ENCODE data around the gene ZKSCAN3.
"Not testable (repeated sequence)": the region's sequence is repeated elsewhere in the genome, so short reads cannot be mapped to it uniquely, and the experiment has no call there.

The ZKSCAN3 gene

GRCh38 chr6:28349892-28350737, at the start of gene ZKSCAN3:
TSS of gene ZKSCAN3 (plus strand) at chr6:28349947. CDS start at chr6:28359587, 9,640 bp downstream.
- peak; percentile 85 for DNase-seq (ENCODE audit: extremely low spot score)
- TF ChIP-seq, protein P1, sequence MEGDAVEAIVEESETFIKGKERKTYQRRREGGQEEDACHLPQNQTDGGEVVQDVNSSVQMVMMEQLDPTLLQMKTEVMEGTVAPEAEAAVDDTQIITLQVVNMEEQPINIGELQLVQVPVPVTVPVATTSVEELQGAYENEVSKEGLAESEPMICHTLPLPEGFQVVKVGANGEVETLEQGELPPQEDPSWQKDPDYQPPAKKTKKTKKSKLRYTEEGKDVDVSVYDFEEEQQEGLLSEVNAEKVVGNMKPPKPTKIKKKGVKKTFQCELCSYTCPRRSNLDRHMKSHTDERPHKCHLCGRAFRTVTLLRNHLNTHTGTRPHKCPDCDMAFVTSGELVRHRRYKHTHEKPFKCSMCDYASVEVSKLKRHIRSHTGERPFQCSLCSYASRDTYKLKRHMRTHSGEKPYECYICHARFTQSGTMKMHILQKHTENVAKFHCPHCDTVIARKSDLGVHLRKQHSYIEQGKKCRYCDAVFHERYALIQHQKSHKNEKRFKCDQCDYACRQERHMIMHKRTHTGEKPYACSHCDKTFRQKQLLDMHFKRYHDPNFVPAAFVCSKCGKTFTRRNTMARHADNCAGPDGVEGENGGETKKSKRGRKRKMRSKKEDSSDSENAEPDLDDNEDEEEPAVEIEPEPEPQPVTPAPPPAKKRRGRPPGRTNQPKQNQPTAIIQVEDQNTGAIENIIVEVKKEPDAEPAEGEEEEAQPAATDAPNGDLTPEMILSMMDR (IDR thresholded peaks at IDR 0.05; ENCODE audit: control extremely low read depth, extremely low read depth, low read depth, missing control alignments): no peak
- ChIA-PET CTCF (interaction anchor here (0.9 to 1.5 kb wide), 4 partner anchors 8 to 662 kb away, joined by 3 to 6 read pairs (median 3); no protein-coding TSS in a partner anchor), POLR2A (interaction anchor here (0.5 kb wide), 1 partner anchor 303 kb away, joined by 3 read pairs; no protein-coding TSS in a partner anchor)

DNA sequence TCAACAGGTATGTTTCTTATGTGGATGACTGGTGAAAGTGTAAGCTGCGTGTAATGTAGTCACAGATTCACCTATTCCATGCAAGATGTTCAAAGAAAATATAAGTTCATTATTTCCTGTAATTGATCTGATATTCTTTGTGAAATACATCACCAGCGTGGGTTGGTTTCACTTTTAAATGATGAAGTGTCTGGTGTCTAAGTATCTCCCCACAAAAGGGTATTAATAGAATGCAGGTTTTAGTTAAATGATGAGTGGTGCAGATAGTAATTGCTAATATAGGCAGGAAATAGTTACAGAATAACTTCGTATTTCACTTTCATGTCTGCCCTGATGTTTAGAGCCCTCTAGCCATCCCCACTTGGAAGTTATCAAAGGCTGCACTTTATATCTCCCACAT, 46.2 kb upstream of the ZKSCAN3 start:
- ChIA-PET CTCF (no interaction called here), POLR2A (no interaction called here)
- DNase-seq (ENCODE audit: extremely low spot score): peak; percentile 40
- TF ChIP-seq, protein P1 (IDR thresholded peaks at IDR 0.05; ENCODE audit: control extremely low read depth, extremely low read depth, low read depth, missing control alignments): no peak

GRCh38 chr6:28306363-28306762, 43.4 kb upstream of the ZKSCAN3 start:
- POLR2A ChIA-PET; DNase-seq (ENCODE audit: extremely low spot score); CTCF ChIA-PET: not testable (repeated sequence)

- TF ChIP-seq, protein P1 (IDR thresholded peaks at IDR 0.05; ENCODE audit: control extremely low read depth, extremely low read depth, low read depth, missing control alignments): no peak
- DNase-seq (ENCODE audit: extremely low spot score): no peak
- ChIA-PET CTCF (interaction anchor here (1.2 to 1.6 kb wide), 4 partner anchors 13 to 45 kb away, joined by 3 to 4 read pairs (median 3); no protein-coding TSS in a partner anchor), POLR2A (no interaction called here)
Observed at GRCh38 chr6:28311139-28311823, 38.5 kb upstream of the ZKSCAN3 start.

GRCh38 chr6:28312939-28313338, 36.8 kb upstream of the ZKSCAN3 start:
- ChIA-PET CTCF (no interaction called here), POLR2A (no interaction called here)

DNA sequence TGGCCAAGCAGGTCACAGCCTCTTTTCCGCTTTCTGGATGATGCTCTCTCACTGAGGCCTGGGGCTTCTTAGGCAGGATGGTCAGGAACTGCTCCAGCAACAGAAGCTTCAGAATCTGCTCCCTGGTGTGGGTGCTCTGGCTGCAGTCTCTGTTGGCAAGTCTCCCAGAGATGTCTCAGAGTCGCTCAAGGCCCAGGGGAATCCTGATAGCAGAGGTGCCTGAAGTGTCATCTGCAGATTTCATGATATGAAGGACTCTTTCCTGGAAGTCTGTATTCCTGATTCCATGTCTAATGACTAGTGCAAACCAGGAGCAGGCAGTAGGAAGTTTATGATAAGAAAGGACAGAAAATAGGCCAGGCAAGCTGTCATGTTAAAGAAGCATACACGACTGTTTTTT, 34.1 kb upstream of the ZKSCAN3 start:
- TF ChIP-seq, protein P1 (IDR thresholded peaks at IDR 0.05; ENCODE audit: control extremely low read depth, extremely low read depth, low read depth, missing control alignments): no peak
- POLR2A ChIA-PET: no interaction called here
- CTCF ChIA-PET: no interaction called here
- no peak for DNase-seq (ENCODE audit: extremely low spot score)

More at GRCh38 chr6:28312939-28313338, 36.8 kb upstream of the ZKSCAN3 start:
- no peak for DNase-seq (ENCODE audit: extremely low spot score)
- TF ChIP-seq, protein P1 (IDR thresholded peaks at IDR 0.05; ENCODE audit: control extremely low read depth, extremely low read depth, low read depth, missing control alignments): no peak

DNA sequence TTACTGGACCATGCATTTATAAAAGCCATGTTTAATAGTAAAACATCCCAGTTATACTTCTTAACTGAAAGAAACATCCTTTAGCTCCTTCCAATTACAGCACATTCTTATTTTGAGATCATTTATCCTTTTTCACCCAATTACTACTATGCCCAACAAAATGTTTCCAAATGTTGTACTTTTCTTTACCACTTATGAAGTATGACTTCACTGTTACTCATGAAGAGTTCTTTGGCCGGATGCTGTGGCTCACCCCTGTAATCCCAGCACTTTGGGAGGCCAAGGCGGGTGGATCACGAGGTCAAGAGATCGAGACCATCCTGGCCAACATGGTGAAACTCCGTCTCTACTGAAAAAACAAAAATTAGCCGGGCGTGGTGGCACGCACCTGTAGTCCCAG, 31.9 kb upstream of the ZKSCAN3 start:
- DNase-seq (ENCODE audit: extremely low spot score); POLR2A ChIA-PET: not testable (repeated sequence)
- CTCF ChIA-PET: interaction anchor here (1.1 kb wide), 1 partner anchor 32 kb away, joined by 3 read pairs; no protein-coding TSS in a partner anchor

Measured in GM10248 (cell line).